ENCODE data around the gene RMRP.

Gene RMRP

DNA sequence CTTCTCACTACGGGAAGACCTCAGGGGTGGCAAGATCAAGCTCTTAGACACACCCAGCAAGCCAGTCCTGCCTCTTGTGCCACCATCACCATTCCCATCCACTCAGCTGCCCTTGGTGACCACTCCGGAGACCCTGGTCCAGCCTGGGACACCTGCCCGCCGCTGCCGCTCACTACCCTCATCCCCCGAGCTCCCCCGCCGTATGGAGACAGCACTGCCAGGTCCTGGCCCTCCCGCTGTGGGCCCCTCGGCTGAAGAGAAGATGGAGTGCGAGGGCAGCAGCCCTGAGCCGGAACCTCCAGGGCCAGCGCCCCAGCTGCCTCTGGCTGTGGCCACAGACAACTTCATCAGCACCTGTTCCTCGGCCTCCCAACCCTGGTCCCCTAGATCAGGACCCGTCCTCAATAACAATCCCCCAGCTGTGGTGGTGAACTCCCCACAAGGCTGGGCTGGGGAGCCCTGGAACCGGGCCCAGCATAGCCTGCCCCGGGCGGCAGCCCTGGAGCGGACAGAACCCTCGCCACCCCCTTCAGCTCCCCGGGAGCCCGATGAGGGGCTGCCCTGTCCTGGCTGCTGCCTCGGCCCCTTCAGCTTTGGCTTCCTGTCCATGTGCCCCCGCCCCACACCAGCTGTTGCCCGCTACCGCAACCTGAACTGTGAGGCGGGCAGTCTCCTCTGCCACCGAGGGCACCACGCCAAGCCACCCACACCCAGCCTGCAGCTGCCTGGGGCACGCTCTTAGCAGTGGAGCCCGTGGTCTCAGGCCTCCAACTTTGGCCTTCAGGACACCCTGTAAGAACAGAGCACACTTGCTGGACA is 48.6 kb downstream of the RMRP start:
- no peak for DNase-seq

DNA sequence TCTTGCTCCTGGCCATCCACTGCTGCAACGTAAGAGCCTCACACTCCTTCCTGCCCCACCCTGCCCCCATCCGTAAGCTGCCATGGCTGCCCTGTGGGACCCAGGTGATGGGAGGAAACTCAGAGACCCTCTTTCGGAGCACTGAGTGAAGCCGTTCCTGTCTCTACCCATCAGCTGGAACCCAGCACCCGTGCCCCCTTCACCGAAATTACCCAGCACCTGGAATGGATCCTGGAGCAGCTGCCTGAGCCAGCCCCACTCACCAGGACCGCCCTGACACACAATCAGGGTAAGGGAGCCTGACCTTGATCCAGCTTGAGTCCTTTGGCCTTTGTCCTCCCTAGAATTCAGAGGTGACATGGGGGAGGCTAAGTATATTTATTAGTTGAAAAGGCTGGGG is 49.6 kb downstream of the RMRP start:
- no peak for DNase-seq
